Measurements from ENCODE around the gene MSRB3. TPM values are rescaled to one million over a fixed set of nuclear protein-coding genes. Genes with fewer than 3 reads are reported as not detected.

The MSRB3 gene
- total and polyA plus RNA-seq, 12 donors, result 44.7 to 169 (median 119) TPM

DNA sequence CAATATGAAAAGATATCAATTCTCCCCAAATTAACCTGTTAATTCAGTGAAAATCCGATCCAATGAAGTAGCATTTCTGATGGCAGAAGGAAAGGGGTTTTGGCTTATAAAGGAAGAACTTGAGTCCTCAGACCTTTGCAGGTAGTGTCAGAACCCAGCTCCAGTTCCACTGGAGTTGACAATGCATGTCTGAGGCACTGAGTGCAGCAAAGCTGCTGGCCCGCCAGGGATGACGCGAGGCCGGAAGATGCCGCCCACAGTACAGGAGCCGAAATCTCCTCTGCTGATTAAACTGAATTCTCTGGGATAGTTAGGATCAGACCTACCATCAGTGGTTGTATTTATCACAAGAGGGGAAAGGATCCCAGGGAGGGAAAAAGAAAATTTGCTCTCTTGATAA is 220.7 kb downstream of the MSRB3 start:
- TF ChIP-seq, protein P1, sequence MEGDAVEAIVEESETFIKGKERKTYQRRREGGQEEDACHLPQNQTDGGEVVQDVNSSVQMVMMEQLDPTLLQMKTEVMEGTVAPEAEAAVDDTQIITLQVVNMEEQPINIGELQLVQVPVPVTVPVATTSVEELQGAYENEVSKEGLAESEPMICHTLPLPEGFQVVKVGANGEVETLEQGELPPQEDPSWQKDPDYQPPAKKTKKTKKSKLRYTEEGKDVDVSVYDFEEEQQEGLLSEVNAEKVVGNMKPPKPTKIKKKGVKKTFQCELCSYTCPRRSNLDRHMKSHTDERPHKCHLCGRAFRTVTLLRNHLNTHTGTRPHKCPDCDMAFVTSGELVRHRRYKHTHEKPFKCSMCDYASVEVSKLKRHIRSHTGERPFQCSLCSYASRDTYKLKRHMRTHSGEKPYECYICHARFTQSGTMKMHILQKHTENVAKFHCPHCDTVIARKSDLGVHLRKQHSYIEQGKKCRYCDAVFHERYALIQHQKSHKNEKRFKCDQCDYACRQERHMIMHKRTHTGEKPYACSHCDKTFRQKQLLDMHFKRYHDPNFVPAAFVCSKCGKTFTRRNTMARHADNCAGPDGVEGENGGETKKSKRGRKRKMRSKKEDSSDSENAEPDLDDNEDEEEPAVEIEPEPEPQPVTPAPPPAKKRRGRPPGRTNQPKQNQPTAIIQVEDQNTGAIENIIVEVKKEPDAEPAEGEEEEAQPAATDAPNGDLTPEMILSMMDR (IDR thresholded peaks at IDR 0.05), result no peak
- 86 to 88% methylated on average over 7 of the region's 7 CpGs for WGBS, 2 donors
- no peaks in the 10 kb centered on the region for H3K9me3 ChIP-seq

DNA sequence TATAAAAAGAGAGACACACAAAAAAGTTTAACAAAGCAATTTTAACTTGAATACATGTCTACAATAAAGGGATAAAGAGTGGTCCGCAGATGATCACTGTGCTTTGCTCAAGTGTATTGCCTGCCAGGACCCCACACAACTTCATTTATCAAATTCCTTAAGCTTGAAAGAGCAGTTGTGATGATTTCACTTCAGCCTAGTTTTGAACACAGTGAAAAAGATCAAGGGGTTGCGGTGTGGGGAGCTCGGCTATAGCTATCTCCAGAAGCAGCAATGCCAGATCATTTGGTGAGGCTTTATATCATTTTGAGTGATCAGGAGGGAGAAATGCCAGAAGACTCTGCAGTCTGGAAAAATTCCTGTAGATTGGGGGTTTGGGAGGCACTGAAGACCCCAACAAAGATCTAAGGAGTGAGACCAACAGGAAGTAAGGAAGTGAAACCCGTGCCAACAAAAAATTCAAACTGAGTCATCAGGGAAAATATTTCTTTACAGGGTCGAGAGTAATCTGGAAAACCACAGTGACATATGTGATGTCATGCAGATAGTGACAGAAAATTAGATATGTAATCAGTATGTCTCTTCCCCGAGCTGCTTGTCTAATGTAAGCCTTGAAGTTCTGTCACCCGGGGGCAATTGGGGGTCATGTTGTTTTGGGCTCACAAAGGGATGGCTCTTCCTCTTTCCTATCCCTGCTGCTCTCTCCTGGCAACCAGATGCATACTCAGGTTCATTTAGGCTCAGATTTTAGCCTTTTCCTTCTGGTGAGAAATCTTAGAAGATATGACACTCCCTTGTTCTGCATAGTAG is 221.8 kb downstream of the MSRB3 start:
- H3K4me3 ChIP-seq, result no peak overlapping the region
- no peaks in the 10 kb centered on the region for H3K9me3 ChIP-seq
- H3K36me3 ChIP-seq, result no peaks in the 10 kb centered on the region
- DNase-seq (no peak), ATAC-seq (peak in 2 of 8 donors; percentile 9 to 28)
- H3K27ac ChIP-seq, result peak overlapping the region in 3 of 10 donors; percentile 32 to 57 (median 39)
- 34 to 51% methylated on average over 7 of the region's 7 CpGs for WGBS, 2 donors
- peaks cover 0 to 2% (median 0%) of the 10 kb centered on the region in 7 donors for H3K27me3 ChIP-seq
- H3K4me1 ChIP-seq, result peaks cover 0 to 27% (median 7%) of the 10 kb centered on the region in 9 donors
- TF ChIP-seq, protein P1 (IDR thresholded peaks at IDR 0.05), result no peak
- intact Hi-C loops (cut with DNase I), result no loop called here

More for the DNA sequence above, 220.7 kb downstream of the MSRB3 start:
- intact Hi-C loops (cut with DNase I), result no loop called here
- DNase-seq, result no peak
- Histone ChIP-seq H3K4me1 (peaks cover 0 to 27% (median 7%) of the 10 kb centered on the region in 9 donors), H3K27me3 (peaks cover 0 to 2% (median 0%) of the 10 kb centered on the region in 7 donors), H3K27ac (no peak overlapping the region), H3K36me3 (no peaks in the 10 kb centered on the region), H3K4me3 (no peak overlapping the region)
- ATAC-seq, result no peak

DNA sequence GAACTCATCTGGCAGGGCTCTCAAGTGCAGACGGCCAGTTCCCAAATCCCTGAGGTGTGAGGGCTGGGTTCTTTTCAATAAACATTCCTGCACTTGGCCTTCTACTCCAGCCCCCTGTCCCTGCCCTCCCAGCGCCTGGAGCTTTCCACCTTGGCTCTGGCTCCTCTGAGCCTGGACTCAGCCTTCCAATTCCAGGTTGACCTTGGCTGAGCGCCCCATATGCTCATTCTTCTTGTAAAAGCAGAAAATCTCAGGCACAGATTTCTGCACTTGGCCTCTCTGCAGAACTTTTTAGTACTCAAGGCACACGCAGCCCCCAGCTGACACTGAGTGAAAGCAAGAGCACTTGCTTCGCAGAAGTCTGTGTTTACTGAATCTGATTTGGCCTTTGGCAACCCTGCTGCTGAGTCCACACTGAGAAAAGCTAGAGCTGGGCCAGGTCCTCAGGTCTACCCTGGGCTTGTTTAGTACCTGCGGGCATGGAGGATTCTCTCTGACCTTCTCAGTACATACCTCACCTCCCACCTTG is 222.7 kb downstream of the MSRB3 start:
- H3K4me3 ChIP-seq, result no peak overlapping the region
- intact Hi-C loops (cut with DNase I), result no loop called here
- TF ChIP-seq, protein P1 (IDR thresholded peaks at IDR 0.05), result no peak
- no peaks in the 10 kb centered on the region for H3K36me3 ChIP-seq
- peak; percentile 33 to 85 (median 75) for ATAC-seq
- peak overlapping the region in 2 of 10 donors; percentile 39 to 57 for H3K27ac ChIP-seq
- H3K27me3 ChIP-seq, result peaks cover 0 to 2% (median 0%) of the 10 kb centered on the region in 7 donors
- H3K9me3 ChIP-seq, result no peaks in the 10 kb centered on the region
- DNase-seq, result peak; percentile 65 to 74
- WGBS, 2 donors, result 45 to 48% methylated on average over 6 of the region's 6 CpGs
- H3K4me1 ChIP-seq, result peaks cover 0 to 26% (median 7%) of the 10 kb centered on the region in 9 donors

DNA sequence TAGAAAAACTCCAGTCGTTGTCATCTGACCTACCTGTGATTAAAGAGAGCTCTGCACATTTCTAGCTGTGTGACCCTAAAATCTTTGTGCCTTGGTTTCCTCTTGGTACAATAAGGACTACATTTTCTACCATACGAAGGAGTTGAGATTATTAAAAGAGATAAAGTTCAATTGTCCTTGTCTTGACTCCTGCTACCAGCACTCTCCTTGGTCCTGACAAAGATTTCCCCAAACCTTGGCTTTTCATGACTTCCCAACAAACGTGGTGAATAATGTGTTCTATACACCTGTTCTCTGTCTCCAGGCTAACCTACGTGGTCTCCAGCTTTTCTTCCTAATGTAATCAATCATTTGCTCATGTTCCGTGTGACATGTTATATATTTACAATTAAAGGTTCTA is 223.5 kb downstream of the MSRB3 start:
- Histone ChIP-seq H3K4me3 (no peak overlapping the region), H3K36me3 (no peaks in the 10 kb centered on the region), H3K27ac (no peak overlapping the region), H3K9me3 (no peaks in the 10 kb centered on the region), H3K27me3 (peaks cover 0 to 2% (median 0%) of the 10 kb centered on the region in 7 donors), H3K4me1 (peaks cover 0 to 18% (median 6%) of the 10 kb centered on the region in 9 donors)
- DNase-seq (no peak), ATAC-seq (no peak)
- intact Hi-C loops (cut with DNase I), result no loop called here
- 83 to 87% methylated on average over 5 of the region's 5 CpGs for WGBS, 2 donors
- TF ChIP-seq, protein P1 (IDR thresholded peaks at IDR 0.05), result no peak
